H9 (cell line): Measurements from ENCODE around the gene ENGASE. TPM values are rescaled to one million over a fixed set of nuclear protein-coding genes. Genes with fewer than 3 reads are reported as not detected.

ENCODE experiments used
- DNase-seq: peaks from one replicate; pipeline ENCODE4 v3.0.0-alpha.2; 2017
- H2AFZ ChIP-seq: one replicate; pipeline ENCODE4 v1.6.1; 2013; ENCODE audit warnings: mild to moderate bottlenecking, low read length, control low read depth, moderate library complexity
- H2AK5ac ChIP-seq: 2 replicates; pipeline ENCODE4 v1.6.1; 2013; ENCODE audit warnings: low read length, control low read depth, mixed read lengths; ENCODE audit not compliant: insufficient read length
- H2BK120ac ChIP-seq: one replicate; pipeline ENCODE4 v1.6.1; 2013; ENCODE audit warnings: low read depth, mild to moderate bottlenecking, low read length, control low read depth, inconsistent platforms; ENCODE audit not compliant: poor library complexity, severe bottlenecking
- H2BK12ac ChIP-seq: 2 replicates; pipeline ENCODE4 v1.6.1; 2013; ENCODE audit warnings: low read length, control low read depth, mixed read lengths, low read depth; ENCODE audit not compliant: insufficient read length
- H2BK15ac ChIP-seq: 2 replicates; pipeline ENCODE4 v1.6.1; 2013; ENCODE audit warnings: low read depth, low read length, control low read depth
- H2BK20ac ChIP-seq: one replicate; pipeline ENCODE4 v1.6.1; 2013; ENCODE audit warnings: low read depth, mild to moderate bottlenecking, low read length, control low read depth, inconsistent platforms; ENCODE audit not compliant: poor library complexity, severe bottlenecking
- H2BK5ac ChIP-seq: 2 replicates; pipeline ENCODE4 v1.6.1; 2013; ENCODE audit warnings: low read length, control low read depth, mixed read lengths; ENCODE audit not compliant: insufficient read length
- H3K14ac ChIP-seq: 2 replicates; pipeline ENCODE4 v1.6.1; 2013; ENCODE audit warnings: low read length, control low read depth; ENCODE audit not compliant: insufficient read depth
- H3K18ac ChIP-seq: 2 replicates; pipeline ENCODE4 v1.6.1; 2013; ENCODE audit warnings: low read depth, mild to moderate bottlenecking, mixed read lengths, low read length, control low read depth; ENCODE audit not compliant: insufficient read length
- H3K23ac ChIP-seq: 2 replicates; pipeline ENCODE4 v1.6.1; 2013; ENCODE audit warnings: low read length, control low read depth, mixed read lengths, low read depth; ENCODE audit not compliant: insufficient read length
- H3K23me2 ChIP-seq: 2 replicates; pipeline ENCODE4 v1.6.1; 2013; ENCODE audit warnings: low read depth, mild to moderate bottlenecking, mixed read lengths, low read length, control low read depth; ENCODE audit not compliant: insufficient read length, poor library complexity, severe bottlenecking
- H3K27ac ChIP-seq: 2 replicates; pipeline ENCODE4 v1.5.1; 2013; ENCODE audit warnings: low read length, control low read depth, mixed read lengths, low read depth; ENCODE audit not compliant: insufficient read length
- H3K27me3 ChIP-seq: 2 replicates; pipeline ENCODE4 v1.6.1; 2013; ENCODE audit warnings: low read length, control low read depth, inconsistent platforms; ENCODE audit not compliant: insufficient read depth
- H3K4ac ChIP-seq: 2 replicates; pipeline ENCODE4 v1.6.1; 2013; ENCODE audit warnings: low read depth, mild to moderate bottlenecking, control low read depth, inconsistent platforms, low read length, moderate library complexity
- H3K4me1 ChIP-seq: 2 replicates; pipeline ENCODE4 v1.6.1; 2013; ENCODE audit warnings: low read length, control low read depth, inconsistent platforms; ENCODE audit not compliant: insufficient read depth
- H3K4me2 ChIP-seq: 2 replicates; pipeline ENCODE4 v1.6.1; 2013; ENCODE audit warnings: low read length, control low read depth, mixed read lengths; ENCODE audit not compliant: insufficient read length, insufficient read depth
- H3K56ac ChIP-seq: 2 replicates; pipeline ENCODE4 v1.6.1; 2013; ENCODE audit warnings: low read depth, mild to moderate bottlenecking, mixed read lengths, low read length, control low read depth; ENCODE audit not compliant: insufficient read length
- H3K79me1 ChIP-seq: 2 replicates; pipeline ENCODE4 v1.6.1; 2013; ENCODE audit warnings: low read depth, mild to moderate bottlenecking, moderate library complexity, low read length, control low read depth, inconsistent platforms; ENCODE audit not compliant: insufficient read depth, poor library complexity, severe bottlenecking
- H3K79me2 ChIP-seq: 2 replicates; pipeline ENCODE4 v1.6.1; 2013; ENCODE audit warnings: low read length, control low read depth, inconsistent platforms; ENCODE audit not compliant: insufficient read depth
- H3K9ac ChIP-seq: 2 replicates; pipeline ENCODE4 v1.6.1; 2013; ENCODE audit warnings: low read length, control low read depth, mixed read lengths; ENCODE audit not compliant: insufficient read length; ENCODE audit errors: extremely low read depth
- H3K9me3 ChIP-seq: one replicate; pipeline ENCODE4 v1.6.1; 2013; ENCODE audit warnings: low read depth, low read length, inconsistent platforms; ENCODE audit not compliant: control insufficient read depth
- H3T11ph ChIP-seq: one replicate; pipeline ENCODE4 v1.6.1; 2013; ENCODE audit warnings: mild to moderate bottlenecking, low read length, control low read depth, inconsistent platforms
- H4K20me1 ChIP-seq: one replicate; pipeline ENCODE4 v1.6.1; 2013; ENCODE audit not compliant: control insufficient read depth, insufficient read length, insufficient read depth
- H4K5ac ChIP-seq: 2 replicates; pipeline ENCODE4 v1.6.1; 2013; ENCODE audit warnings: low read depth, mild to moderate bottlenecking, mixed read lengths, low read length, control low read depth; ENCODE audit not compliant: insufficient read length
- H4K8ac ChIP-seq: replicated peaks from 2 replicates; pipeline ENCODE4 v1.6.1; 2013; ENCODE audit warnings: low read length, control low read depth, mixed read lengths, low read depth; ENCODE audit not compliant: insufficient read length
- H4K91ac ChIP-seq: 2 replicates; pipeline ENCODE4 v1.6.1; 2013; ENCODE audit warnings: low read depth, mild to moderate bottlenecking, moderate library complexity, mixed read lengths, low read length, control low read depth; ENCODE audit not compliant: insufficient read length
- H3K27ac Mint-ChIP-seq, 3 experiments: 2 replicates in 2 of 3; 3 replicates in 1 of 3; pipeline ENCODE4 v1.8.0; 2020 to 2021; ENCODE audit warnings: mixed read lengths in 3 of 3, mild to moderate bottlenecking in 1 of 3, moderate library complexity in 1 of 3
- H3K27me3 Mint-ChIP-seq: 2 replicates; pipeline ENCODE4 v1.8.0; 2021; ENCODE audit warnings: low read depth, mild to moderate bottlenecking, moderate library complexity, mixed read lengths
- H3K36me3 Mint-ChIP-seq, 3 experiments: 2 replicates in 2 of 3; 3 replicates in 1 of 3; pipeline ENCODE4 v1.8.0; 2020 to 2021; ENCODE audit warnings: low read depth in 3 of 3, mixed read lengths in 3 of 3; ENCODE audit not compliant: insufficient read depth in 1 of 3
- H3K4me1 Mint-ChIP-seq, 2 experiments: 2 replicates each; pipeline ENCODE4 v1.8.0; 2020; ENCODE audit warnings: mixed read lengths in 2 of 2
- H3K4me3 Mint-ChIP-seq, 2 experiments: 2 replicates in 1 of 2; 3 replicates in 1 of 2; pipeline ENCODE4 v1.8.0; 2020 to 2021; ENCODE audit warnings: mild to moderate bottlenecking in 2 of 2, mixed read lengths in 2 of 2, moderate library complexity in 1 of 2
- H3K9me3 Mint-ChIP-seq, 2 experiments: 2 replicates in 1 of 2; 3 replicates in 1 of 2; pipeline ENCODE4 v1.8.0; 2020; ENCODE audit warnings: mild to moderate bottlenecking in 2 of 2, mixed read lengths in 2 of 2, moderate library complexity in 1 of 2
- WGBS: extraction: QIAGEN DNeasy Blood & Tissue Kit; methylation state at CpG from one replicate; pipeline ENCODE4 v1.1.7; 2013; ENCODE audit warnings: missing lambda C conversion rate, low lambda C conversion rate, mixed read lengths; ENCODE audit not compliant: insufficient read length; ENCODE audit errors: extremely low coverage; 5-methylcytosine and 5-hydroxymethylcytosine counted together
- total RNA-seq: library from RNA; stranded (reverse); gene quantifications from 2 replicates; pipeline ENCODE4 v1.2.1, GENCODE V29; 2021
- TF ChIP-seq, protein P1 (sequence below): fragments of 200-600 bp; sonication (generic); conservative IDR thresholded peaks from 3 replicates; pipeline ENCODE4 v1.8.0; 2021; ENCODE audit warnings: antibody characterized with exemption, mild to moderate bottlenecking

ENGASE gene
- total RNA-seq, 1 experiment from 2014 or later, result 20.6 TPM

- Histone ChIP-seq H3K4me2 (no peak overlapping the region), H3K79me1 (no peaks in the 10 kb centered on the region), H4K20me1 (no peaks in the 10 kb centered on the region), H3K23me2 (no peaks in the 10 kb centered on the region), H2BK120ac (no peak overlapping the region), H3K14ac (no peak overlapping the region), H3K9ac (no peak overlapping the region), H4K8ac (no peak overlapping the region), H4K5ac (no peak overlapping the region), H3K27me3 (no peaks in the 10 kb centered on the region), H3K27ac (no peak overlapping the region), H3T11ph (no peak overlapping the region), H2AFZ (no peak overlapping the region), H3K4me1 (no peaks in the 10 kb centered on the region), H3K18ac (no peak overlapping the region), H2AK5ac (no peak overlapping the region), H2BK5ac (no peak overlapping the region), H3K79me2 (no peaks in the 10 kb centered on the region), H2BK15ac (no peak overlapping the region), H3K23ac (no peak overlapping the region), H2BK12ac (no peak overlapping the region), H2BK20ac (no peak overlapping the region), H3K9me3 (no peaks in the 10 kb centered on the region), H4K91ac (no peak overlapping the region), H3K56ac (no peak overlapping the region), H3K4ac (no peak overlapping the region)
- no CpG with 5 or more reads among the region's 11 CpGs for WGBS
- H3K9me3 Mint-ChIP-seq, result no peaks in the 10 kb centered on the region
- DNase-seq, result no peak
- TF ChIP-seq, protein P1, sequence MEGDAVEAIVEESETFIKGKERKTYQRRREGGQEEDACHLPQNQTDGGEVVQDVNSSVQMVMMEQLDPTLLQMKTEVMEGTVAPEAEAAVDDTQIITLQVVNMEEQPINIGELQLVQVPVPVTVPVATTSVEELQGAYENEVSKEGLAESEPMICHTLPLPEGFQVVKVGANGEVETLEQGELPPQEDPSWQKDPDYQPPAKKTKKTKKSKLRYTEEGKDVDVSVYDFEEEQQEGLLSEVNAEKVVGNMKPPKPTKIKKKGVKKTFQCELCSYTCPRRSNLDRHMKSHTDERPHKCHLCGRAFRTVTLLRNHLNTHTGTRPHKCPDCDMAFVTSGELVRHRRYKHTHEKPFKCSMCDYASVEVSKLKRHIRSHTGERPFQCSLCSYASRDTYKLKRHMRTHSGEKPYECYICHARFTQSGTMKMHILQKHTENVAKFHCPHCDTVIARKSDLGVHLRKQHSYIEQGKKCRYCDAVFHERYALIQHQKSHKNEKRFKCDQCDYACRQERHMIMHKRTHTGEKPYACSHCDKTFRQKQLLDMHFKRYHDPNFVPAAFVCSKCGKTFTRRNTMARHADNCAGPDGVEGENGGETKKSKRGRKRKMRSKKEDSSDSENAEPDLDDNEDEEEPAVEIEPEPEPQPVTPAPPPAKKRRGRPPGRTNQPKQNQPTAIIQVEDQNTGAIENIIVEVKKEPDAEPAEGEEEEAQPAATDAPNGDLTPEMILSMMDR, result no peak
- H3K36me3 Mint-ChIP-seq, result no peaks in the 10 kb centered on the region; a peak in 1 of 7 replicates
- no peak overlapping the region for H3K27ac Mint-ChIP-seq
- H3K27me3 Mint-ChIP-seq, result no peaks in the 10 kb centered on the region; the same call in 1 of the 2 replicates
- no peak overlapping the region for H3K4me3 Mint-ChIP-seq
- peaks cover 2 to 15% of the 10 kb centered on the region in 2 experiments; a peak in 2 of 4 replicates for H3K4me1 Mint-ChIP-seq
Measured at GRCh38 chr17:79112471-79112870, 37.8 kb downstream of the ENGASE start.
